ENCODE results near the gene UBE2M. TPM values are rescaled to one million over a fixed set of nuclear protein-coding genes. Genes with fewer than 3 reads are reported as not detected.

The UBE2M gene
- total RNA-seq, 1 donor from 2014 or later: 96.8 TPM

DNA sequence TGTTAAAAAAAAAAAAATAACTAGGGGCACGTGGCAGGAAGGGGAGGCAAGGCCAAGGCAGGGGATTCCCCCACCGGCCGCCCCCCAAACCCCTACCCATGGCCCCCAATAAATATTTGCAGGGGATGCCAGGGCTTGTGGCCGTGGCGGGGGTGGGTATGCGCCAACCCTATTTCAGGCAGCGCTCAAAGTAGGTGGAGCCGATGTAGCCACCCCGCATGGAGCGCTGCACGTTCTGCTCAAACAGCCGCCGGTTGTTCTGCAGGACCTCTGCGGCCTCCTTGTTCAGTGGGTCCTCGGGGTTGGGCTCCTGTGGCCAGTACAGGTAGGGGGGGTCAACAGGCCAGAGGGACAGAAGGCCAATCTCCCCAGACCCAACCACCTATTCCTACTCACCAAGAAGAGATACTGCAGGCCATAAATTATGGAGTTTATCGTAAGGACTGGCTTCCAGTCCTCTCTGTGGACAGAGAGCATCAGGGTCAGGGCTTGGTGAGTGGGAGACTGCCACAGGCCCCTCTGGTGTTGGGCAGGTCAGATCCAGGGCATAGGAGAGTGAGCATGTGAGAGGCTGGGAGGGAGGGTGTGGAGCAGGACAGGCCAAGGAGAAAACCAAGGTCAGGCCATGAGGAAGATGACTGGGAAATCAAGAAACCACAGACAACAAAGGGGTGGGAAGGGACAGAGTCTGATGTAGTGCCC lies 2.3 kb downstream of the UBE2M start:
- intact Hi-C loops (cut with micrococcal nuclease): loop anchor here (1.0 kb wide), 5 partner anchors 12 to 175 kb away; partner anchors contain the start of genes TRIM28, ZBTB45, ZNF446 and ZNF837

DNA sequence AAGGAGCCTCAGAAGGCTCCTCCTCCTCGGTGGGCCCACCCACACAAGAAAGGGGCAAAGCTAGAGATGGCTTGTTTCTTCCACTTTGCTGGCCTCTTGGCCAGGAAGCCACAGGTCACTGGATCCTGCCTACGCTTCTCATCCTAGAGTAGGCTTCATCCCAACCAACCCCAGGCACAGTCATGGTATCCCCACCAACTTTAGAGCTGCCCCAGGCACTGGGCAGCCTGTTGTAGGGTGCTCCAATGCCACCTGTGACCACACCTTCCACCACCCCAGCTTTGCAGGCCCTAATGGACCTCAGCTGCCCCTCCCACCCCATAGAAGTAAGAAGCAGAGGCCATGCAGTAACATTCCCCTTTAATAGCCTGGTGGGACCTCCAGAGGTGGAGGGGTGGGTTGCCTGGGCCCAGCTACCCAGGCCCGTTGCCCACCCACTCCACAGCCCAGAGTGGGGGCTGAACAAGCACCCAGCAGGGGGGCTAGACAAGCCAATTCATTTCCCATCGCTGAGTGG lies 3.0 kb downstream of the UBE2M start:
- intact Hi-C loops (cut with micrococcal nuclease): loop anchor here (1.0 kb wide), 5 partner anchors 11 to 174 kb away; partner anchors contain the start of genes TRIM28, ZBTB45, ZNF446 and ZNF837

DNA sequence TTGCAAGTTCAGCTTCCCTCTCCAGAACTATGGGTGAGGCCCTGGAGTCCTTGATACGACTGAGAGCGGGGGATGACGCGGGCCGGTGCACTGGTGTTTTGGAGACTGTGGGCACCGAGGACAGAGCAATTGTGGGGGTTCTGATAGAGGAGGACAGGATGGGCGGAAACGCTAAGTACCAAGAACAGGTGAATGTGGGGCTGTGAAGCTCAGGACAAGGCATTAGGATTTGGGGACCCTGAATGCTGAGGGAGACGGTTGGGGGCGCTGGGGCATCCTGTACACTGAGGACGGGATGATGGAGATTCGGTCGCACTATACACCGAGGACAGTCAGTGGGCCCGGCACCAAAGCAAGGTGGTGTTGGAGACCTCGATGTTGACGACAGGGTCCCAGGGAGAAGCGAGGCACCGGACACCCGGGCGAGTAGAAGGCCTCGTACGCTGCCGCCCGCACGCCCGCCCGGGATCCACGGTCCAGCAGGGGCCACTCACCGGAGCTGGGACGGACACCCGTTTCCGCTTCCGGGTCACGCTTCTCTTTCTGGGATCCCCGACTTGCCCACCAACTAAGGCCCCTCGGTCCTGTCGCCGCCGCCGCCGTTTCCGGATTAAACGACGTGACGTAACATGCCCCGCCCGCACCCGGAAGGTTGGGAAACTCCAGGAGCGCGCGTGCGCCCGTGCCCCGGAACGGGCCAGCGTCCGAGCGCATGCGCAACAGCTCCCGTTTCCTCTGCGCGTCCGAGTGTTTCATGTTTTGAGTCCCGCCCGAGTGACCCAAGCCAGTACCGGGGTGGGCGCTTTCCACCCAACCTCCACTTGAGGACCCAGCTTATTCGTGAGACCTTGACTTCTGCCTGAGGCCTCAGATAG lies 3.7 kb downstream of the UBE2M start, which contains the start of gene CHMP2A:
Gene CHMP2A, minus strand, starts transcription at position 612 of the 875 bp plus-strand sequence. CDS start 893 bp downstream, outside the sequence.
- intact Hi-C loops (cut with micrococcal nuclease): loop anchor here (1.0 kb wide), 5 partner anchors 10 to 173 kb away; partner anchors contain the start of genes TRIM28, ZBTB45, ZNF446 and ZNF837

DNA sequence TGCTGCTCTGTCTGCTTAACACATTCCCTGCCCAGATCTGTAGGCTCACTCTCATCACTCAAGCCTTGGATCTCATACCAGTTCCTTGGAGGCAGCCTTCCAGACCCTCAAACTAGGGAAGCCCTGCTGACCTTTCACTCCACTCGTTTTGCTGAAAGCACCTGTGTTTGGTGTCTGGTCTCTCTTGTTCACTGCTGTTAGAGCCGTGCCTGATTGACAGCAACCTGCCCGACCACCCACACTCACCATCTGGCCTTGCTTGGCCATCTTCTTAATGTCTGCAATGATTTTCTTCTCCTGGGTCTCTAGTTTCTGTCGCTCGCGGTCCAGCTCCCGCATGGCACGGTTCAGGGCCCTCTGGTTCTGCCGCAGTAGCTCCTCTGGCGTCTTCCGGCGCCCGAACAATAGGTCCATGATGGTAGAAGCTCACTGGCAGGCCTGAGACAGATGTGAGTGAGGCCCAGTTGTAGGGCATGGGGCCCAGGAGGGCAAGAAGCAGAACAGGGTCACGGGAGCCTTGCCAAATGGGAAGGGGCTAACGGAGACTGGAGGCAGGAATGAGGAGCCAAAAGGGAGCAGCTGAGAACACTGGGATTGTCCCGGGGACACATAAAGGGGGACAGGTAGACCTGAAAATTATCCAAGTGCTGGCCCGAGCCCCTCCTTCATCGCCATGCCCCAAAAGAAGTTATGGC lies 4.5 kb downstream of the UBE2M start:
- intact Hi-C loops (cut with micrococcal nuclease): no loop called here

DNA sequence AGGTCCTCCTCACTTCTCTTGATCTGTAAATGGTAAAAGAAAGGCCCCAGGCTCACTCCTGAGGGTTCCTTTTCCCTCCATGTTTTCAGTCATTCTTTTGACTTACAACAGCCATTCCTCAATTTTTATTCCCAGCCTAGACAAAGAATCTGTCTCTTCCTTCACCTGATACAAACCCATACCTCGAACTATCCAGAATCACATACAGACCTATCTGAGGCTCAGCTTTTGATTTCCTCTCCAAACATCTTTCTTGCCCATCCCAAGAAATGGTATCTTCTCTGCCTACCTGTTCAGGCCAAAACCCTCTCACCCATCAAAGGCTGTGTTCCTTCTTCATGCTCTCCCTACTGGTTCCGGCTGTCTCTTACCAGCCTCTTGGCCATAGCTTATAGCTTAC lies 5.8 kb downstream of the UBE2M start:
- intact Hi-C loops (cut with micrococcal nuclease): no loop called here

DNA sequence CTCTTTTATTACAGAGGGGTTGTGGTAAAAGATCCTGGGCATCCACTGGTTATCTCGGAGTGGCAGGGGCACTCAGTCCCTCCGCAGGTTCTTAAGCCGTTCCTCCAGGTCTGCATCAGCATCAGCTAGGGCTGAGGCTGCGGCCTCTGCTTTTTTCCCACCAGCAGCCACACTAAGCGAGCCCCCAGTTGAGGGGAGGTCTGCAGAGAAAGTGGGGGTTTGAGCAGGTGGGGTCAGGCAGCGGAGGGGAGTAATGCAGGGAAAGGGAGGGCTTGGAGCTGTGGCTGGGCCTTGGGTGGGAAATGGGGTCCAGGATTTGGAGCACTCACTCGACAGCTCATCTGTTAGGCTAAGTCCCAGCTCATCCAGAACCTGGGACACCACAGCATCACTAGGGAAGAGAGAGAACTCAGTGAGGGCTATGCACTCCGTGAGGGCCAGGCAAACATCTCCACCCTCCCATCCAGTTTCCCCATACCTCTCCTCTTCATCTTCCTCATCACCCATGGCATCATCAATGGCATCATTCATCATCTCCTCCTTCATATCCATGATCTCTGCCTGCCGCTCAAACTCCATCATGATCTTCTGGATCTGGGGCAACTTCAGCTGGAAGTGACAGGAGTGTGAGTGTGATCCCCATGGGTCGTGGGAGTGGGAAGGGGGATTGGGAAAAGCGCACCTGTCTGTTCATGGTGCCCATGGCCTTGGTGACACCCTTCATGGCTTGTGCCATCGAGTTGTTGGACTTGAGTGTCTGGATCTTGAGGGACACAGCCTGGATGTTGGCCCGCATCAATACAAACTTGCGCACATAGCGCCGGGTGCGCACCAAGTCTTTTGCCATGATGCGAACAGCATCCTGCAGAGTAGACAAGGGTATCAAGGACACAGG lies 6.6 kb downstream of the UBE2M start:
- intact Hi-C loops (cut with micrococcal nuclease): no loop called here

DNA sequence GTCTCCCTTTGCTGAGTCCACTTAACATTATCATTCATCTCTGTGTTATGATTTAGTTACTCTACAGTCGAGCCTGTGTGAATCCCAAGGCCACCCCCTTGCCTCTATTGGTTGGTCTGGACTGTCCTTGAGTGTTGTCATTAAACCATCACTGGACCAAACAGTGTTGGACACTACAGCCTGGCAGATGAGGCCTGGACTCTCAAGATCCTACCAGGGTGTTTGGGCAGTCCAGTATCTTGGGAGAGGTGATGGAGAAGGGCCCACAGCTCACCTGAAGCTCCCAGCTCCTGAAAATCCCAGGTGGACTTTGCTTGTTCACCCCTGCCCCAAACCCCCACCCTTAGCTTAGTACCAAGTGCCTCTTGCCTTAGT lies 7.3 kb downstream of the UBE2M start:
- intact Hi-C loops (cut with micrococcal nuclease): no loop called here

DNA sequence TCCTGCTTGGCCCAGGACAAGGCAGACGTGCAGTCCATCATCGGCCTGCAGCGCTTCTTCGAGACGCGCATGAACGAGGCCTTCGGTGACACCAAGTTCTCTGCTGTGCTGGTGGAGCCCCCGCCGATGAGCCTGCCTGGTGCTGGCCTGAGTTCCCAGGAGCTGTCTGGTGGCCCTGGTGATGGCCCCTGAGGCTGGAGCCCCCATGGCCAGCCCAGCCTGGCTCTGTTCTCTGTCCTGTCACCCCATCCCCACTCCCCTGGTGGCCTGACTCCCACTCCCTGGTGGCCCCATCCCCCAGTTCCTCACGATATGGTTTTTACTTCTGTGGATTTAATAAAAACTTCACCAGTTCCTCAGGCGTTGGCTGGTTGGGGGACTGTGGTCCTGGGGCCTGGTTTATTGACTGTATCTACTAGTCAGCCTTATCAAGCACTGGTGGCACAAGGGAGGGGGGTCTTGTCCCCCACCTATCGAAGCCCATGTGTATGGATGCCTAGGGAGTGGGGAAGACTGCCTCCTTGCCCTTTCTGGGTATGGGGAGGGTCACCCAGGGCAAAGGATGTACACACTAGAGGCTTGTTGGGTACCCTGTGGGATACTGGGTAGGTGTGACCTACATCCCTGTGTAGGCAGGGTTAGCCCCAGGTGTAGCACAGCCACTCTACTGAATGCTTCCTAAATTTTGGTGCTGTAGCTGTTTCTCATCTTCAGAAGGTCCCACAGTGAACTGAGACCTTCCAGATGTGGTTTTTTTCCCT lies 7.9 kb downstream of the UBE2M start:
- intact Hi-C loops (cut with micrococcal nuclease): no loop called here

DNA sequence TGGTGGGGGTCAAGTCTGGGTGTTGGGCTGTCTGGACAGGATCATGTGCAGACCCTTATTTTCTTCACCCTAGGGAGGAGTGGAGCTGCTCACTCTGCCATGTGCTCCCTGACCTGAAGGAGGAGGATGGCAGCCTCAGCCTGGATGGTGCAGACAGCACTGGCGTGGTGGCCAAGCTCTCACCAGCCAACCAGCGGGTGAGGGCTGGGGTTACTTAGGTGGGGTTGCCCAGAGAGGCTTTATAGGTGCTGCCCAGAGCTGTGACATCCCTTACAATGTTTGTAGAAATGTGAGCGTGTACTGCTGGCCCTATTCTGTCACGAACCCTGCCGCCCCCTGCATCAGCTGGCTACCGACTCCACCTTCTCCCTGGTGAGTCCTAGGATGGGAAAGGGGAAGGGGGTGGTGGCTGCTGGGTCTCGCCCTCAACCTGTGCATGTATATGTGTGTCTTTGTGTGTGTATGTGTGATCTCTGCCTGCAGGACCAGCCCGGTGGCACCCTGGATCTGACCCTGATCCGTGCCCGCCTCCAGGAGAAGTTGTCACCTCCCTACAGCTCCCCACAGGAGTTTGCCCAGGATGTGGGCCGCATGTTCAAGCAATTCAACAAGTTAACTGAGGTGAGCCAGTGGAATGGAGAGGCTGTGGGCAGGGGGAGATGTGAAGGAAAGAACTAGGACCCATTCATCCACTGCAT lies 8.6 kb downstream of the UBE2M start:
- intact Hi-C loops (cut with micrococcal nuclease): no loop called here

DNA sequence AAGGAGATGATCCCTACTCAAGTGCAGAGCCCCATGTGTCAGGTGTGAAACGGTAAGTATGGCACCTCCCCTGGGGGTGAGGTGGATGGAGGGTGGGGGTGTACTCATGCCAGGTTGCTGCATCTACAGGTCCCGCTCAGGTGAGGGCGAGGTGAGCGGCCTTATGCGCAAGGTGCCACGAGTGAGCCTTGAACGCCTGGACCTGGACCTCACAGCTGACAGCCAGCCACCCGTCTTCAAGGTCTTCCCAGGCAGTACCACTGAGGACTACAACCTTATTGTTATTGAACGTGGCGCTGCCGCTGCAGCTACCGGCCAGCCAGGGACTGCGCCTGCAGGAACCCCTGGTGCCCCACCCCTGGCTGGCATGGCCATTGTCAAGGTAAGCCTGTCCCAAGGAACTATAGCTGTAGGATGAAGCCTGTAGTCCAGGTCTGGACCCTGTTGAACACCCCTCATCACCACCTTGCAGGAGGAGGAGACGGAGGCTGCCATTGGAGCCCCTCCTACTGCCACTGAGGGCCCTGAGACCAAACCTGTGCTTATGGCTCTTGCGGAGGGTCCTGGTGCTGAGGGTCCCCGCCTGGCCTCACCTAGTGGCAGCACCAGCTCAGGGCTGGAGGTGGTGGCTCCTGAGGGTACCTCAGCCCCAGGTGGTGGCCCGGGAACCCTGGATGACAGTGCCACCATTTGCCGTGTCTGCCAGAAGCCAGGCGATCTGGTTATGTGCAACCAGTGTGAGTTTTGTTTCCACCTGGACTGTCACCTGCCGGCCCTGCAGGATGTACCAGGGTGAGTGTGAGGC lies 9.3 kb downstream of the UBE2M start:
- intact Hi-C loops (cut with micrococcal nuclease): no loop called here

DNA sequence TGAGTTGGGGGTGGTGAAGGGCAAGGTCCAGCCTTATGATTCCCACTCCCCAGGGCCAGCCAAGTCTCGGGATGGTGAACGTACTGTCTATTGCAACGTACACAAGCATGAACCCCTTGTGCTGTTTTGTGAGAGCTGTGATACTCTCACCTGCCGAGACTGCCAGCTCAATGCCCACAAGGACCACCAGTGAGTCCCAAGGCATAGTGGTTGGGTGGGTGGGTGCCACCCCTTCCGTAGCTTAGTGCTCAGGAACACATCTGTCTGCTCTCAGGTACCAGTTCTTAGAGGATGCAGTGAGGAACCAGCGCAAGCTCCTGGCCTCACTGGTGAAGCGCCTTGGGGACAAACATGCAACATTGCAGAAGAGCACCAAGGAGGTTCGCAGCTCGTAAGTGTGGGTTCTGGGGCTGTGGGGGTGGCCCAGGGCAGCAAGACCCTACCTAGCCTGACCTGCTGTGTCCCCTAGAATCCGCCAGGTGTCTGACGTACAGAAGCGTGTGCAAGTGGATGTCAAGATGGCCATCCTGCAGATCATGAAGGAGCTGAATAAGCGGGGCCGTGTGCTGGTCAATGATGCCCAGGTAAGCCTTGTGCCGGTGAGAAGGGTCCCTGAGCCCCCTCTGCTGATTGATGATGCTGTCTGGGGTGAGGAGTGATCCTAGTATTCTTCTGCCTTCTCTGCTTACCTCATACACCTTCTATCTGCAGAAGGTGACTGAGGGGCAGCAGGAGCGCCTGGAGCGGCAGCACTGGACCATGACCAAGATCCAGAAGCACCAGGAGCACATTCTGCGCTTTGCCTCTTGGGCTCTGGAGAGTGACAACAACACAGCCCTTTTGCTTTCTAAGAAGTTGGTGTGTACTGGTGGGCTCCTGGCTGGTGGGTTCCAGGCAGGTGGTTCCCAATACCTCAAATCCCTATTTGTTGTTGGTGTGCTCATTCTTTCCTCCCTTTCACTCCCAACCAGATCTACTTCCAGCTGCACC lies 10.8 kb downstream of the UBE2M start:
- intact Hi-C loops (cut with micrococcal nuclease): no loop called here

DNA sequence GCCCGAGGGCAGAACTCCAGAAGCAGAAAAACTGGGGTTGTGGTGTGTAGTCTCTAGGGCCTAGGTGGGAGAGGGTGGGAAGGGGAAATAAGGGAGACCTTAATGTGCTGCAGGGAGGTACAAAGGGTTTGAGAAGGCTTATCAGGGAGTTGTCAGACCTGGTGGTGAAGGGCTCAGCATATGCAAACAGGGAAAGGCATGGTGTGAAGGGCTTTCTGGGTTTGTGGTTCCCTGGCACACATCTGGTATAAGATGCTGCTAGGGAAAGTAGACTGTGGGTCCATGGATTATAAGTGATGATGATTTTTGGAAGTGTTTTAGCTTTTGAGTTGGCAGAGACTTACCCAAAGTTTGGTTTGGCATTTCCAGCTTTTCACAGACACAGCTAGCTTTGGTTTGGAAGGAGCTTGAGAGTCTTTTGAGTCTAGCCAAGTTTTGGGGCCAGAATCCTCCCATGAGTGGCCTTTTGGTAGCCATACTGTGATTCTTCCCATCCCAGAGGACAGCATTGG lies 12.3 kb downstream of the UBE2M start:
- intact Hi-C loops (cut with micrococcal nuclease): no loop called here

DNA sequence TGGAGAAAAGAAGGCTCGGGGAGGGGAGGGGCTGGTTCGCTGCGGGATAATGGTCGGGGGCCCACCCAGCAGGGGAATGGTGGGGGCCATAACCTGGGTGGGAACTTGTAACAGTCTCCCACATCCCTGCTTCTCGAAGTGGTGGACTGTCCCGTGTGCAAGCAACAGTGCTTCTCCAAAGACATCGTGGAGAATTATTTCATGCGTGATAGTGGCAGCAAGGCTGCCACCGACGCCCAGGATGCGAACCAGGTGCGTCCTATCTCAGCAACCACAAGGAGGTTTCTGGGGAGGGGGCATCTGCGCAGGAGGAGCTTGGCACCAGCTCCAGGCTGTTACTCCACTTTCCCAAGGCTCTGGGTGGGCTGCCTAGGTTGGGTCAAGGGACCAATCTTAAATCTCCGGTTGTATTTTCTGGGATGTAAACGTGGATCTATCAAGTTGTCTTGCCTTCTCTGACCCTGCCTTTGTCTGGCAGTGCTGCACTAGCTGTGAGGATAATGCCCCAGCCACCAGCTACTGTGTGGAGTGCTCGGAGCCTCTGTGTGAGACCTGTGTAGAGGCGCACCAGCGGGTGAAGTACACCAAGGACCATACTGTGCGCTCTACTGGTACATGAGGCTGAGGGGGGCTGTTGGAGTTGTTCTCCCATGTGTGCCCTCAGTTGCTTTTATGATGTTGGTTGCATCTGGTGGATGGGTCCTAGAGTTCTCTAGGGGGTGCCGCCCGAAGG lies 13.0 kb downstream of the UBE2M start:
- intact Hi-C loops (cut with micrococcal nuclease): no loop called here

DNA sequence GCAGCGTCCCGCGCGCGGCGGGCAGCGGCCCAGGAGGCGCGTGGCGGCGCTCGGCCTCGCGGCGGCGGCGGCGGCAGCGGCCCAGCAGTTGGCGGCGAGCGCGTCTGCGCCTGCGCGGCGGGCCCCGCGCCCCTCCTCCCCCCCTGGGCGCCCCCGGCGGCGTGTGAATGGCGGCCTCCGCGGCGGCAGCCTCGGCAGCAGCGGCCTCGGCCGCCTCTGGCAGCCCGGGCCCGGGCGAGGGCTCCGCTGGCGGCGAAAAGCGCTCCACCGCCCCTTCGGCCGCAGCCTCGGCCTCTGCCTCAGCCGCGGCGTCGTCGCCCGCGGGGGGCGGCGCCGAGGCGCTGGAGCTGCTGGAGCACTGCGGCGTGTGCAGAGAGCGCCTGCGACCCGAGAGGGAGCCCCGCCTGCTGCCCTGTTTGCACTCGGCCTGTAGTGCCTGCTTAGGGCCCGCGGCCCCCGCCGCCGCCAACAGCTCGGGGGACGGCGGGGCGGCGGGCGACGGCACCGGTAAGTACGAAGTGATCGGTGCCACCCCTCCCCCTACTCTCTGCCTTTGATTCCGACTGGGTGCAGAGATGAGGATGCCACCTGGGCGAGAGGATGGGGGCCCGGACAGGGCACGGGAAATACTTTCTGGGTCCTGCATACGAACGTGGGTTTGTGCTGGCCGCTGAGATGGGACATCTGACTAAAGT lies 13.7 kb downstream of the UBE2M start:
- intact Hi-C loops (cut with micrococcal nuclease): loop anchor here (1.0 kb wide), 13 partner anchors 11 to 218 kb away; partner anchors contain the start of genes CHMP2A, MZF1, RPS5 and ZBTB45
